Mucosa of stomach (tissue), 1 donor: Measurements from ENCODE around the gene KRT71.

Source experiments
- H3K27me3 ChIP-seq: one replicate; pipeline ENCODE4 v1.7.0; 2013; ENCODE audit warnings: mild to moderate bottlenecking, low read length; ENCODE audit not compliant: control insufficient read depth, insufficient read depth
- H3K36me3 ChIP-seq: one replicate; pipeline ENCODE4 v1.7.0; 2013; ENCODE audit warnings: low read length; ENCODE audit not compliant: control insufficient read depth, insufficient read depth
- H3K4me1 ChIP-seq: one replicate; pipeline ENCODE4 v1.7.0; 2013; ENCODE audit warnings: mild to moderate bottlenecking, low read length; ENCODE audit not compliant: control insufficient read depth, insufficient read depth
- H3K4me3 ChIP-seq: one replicate; pipeline ENCODE4 v1.7.0; 2013; ENCODE audit warnings: low read length
- H3K9ac ChIP-seq: one replicate; pipeline ENCODE4 v1.7.0; 2013; ENCODE audit warnings: mild to moderate bottlenecking, low read length, moderate library complexity
- H3K9me3 ChIP-seq: one replicate; pipeline ENCODE4 v1.7.0; 2013; ENCODE audit warnings: mild to moderate bottlenecking, low read length, moderate library complexity; ENCODE audit not compliant: control insufficient read depth
- donor health status: Pancreatic carcinoma.

Gene KRT71

GRCh38 chr12:52498946-52499345 lies 54.0 kb downstream of the KRT71 start:
- H3K36me3 ChIP-seq: no peaks in the 10 kb centered on the region
- H3K9me3 ChIP-seq: no peaks in the 10 kb centered on the region
- no peaks in the 10 kb centered on the region for H3K4me1 ChIP-seq
- H3K9ac ChIP-seq: no peak overlapping the region
- H3K4me3 ChIP-seq: no peak overlapping the region
- H3K27me3 ChIP-seq: no peaks in the 10 kb centered on the region

- H3K4me1 ChIP-seq: no peaks in the 10 kb centered on the region
- H3K9ac ChIP-seq: no peak overlapping the region
- H3K27me3 ChIP-seq: no peaks in the 10 kb centered on the region
- no peak overlapping the region for H3K4me3 ChIP-seq
- no peaks in the 10 kb centered on the region for H3K36me3 ChIP-seq
- H3K9me3 ChIP-seq: no peaks in the 10 kb centered on the region
Observed at GRCh38 chr12:52497975-52498374, 55.0 kb downstream of the KRT71 start.

DNA sequence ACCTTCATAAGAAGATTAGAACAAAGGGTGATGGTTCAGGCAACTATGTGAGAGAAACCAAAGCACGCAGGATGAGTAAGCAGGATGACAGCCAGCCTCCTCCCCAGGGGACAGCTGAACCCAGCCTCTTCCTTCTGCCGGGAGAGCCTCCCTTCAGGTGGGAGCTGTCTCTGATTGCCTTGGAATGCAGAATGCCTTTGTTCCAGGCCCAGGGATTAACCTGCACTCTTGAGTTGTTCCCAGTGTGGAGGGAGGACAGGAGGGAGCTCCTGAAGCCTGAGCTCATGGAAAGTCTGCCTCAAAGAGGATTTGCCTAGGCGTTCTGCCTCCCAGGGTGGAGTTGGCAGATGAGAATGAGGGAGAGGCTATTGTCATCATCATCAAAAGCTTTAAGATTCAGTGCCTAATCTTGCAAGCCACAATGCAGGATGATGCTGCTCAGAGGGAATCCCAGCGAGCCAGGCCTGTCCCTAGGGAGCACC lies 56.3 kb downstream of the KRT71 start:
- H3K36me3 ChIP-seq: no peaks in the 10 kb centered on the region
- no peaks in the 10 kb centered on the region for H3K27me3 ChIP-seq
- no peaks in the 10 kb centered on the region for H3K9me3 ChIP-seq
- H3K9ac ChIP-seq: no peak overlapping the region
- H3K4me1 ChIP-seq: no peaks in the 10 kb centered on the region
- H3K4me3 ChIP-seq: no peak overlapping the region

- Histone ChIP-seq H3K9me3 (no peaks in the 10 kb centered on the region), H3K36me3 (no peaks in the 10 kb centered on the region), H3K4me3 (no peak overlapping the region), H3K9ac (no peak overlapping the region), H3K27me3 (no peaks in the 10 kb centered on the region), H3K4me1 (no peaks in the 10 kb centered on the region)
Observed at GRCh38 chr12:52496054-52496453, 56.9 kb downstream of the KRT71 start.

DNA sequence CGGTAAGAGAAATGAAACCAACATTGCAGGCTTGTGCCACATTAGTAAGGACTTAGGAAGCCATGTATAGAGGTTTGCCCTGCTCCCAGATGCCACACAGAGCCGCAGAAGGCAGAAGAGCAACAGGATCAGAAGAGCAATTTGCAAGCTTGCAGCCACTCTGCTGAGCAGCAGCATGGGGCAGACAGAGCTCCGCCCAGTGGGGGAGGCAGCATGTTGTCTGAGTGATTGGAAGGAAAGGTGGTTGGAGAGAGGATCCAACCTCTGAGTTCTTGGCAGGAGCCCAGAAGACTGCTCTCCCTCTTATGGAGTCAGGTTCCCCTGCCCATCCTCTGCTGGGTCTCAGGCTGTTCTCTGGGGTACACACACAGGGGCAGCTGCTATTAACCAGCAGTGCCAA lies 57.6 kb downstream of the KRT71 start:
- H3K36me3 ChIP-seq: no peaks in the 10 kb centered on the region
- no peak overlapping the region for H3K4me3 ChIP-seq
- H3K9me3 ChIP-seq: no peaks in the 10 kb centered on the region
- H3K27me3 ChIP-seq: no peaks in the 10 kb centered on the region
- no peaks in the 10 kb centered on the region for H3K4me1 ChIP-seq
- no peak overlapping the region for H3K9ac ChIP-seq

GRCh38 chr12:52494518-52494917 lies 58.4 kb downstream of the KRT71 start:
- Histone ChIP-seq H3K4me3 (no peak overlapping the region), H3K4me1 (no peaks in the 10 kb centered on the region), H3K27me3 (no peaks in the 10 kb centered on the region), H3K9me3 (no peaks in the 10 kb centered on the region), H3K36me3 (no peaks in the 10 kb centered on the region), H3K9ac (no peak overlapping the region)

DNA sequence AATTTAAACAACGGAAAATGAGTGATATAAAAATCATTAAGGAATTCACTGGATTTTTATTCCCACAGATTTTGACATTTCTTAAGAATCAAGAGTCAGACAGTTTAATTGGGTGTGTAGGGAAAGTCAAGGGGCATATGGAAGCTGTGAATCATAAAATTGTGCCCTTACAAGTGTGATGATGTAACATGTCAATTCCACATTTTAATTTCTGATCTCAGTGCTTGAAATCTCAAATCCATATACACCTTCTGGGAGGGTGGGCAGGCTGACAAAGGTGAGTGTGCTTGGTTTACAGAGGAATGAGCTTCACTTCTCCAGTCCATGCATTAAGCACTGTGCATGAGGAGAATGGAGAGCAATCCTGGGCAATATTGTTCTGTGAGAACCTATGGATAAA lies 58.8 kb downstream of the KRT71 start:
- H3K4me1 ChIP-seq: no peaks in the 10 kb centered on the region
- no peak overlapping the region for H3K9ac ChIP-seq
- H3K36me3 ChIP-seq: no peaks in the 10 kb centered on the region
- no peaks in the 10 kb centered on the region for H3K9me3 ChIP-seq
- no peak overlapping the region for H3K4me3 ChIP-seq
- no peaks in the 10 kb centered on the region for H3K27me3 ChIP-seq
